Stimulated activated CD4-positive, alpha-beta T cell treated with anti-CD3 and anti-CD28 coated beads, Interleukin-1b, Interleukin-23, amount 100 ng/mL, for 48 hours (primary cell): ENCODE results near the gene CPT1B.
A peak's percentile ranks its signal among the peaks of the same experiment; 100 is the strongest.
"Not testable (repeated sequence)": the region's sequence is repeated elsewhere in the genome, so short reads cannot be mapped to it uniquely, and the experiment has no call there.

Experiments used
- DNase-seq: peaks from one replicate; pipeline ENCODE4 v3.0.0-alpha.2; 2020

Gene CPT1B

GRCh38 chr22:50608996-50609395, 30.8 kb upstream of the CPT1B start:
- no peak for DNase-seq

GRCh38 chr22:50608058-50608840, 30.0 kb upstream of the CPT1B start:
- DNase-seq: not testable (repeated sequence)

DNA sequence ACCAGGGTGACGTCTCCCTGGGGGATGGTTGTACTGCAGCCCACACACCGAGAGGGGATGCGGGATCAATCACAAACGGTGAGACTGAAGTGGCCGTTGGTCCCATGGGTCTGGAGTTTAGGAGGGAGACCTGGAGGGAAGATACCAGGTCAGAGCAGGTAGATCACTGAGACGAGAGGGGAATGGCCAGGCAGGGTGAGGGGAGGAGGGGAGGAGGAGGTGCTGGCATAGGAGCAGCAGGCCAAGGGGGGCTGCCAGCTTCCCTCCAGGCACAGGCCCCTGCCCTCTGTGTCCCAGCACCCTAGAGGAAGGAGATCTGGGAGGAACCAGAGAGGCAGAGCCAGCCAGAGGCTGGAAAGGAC, 29.4 kb upstream of the CPT1B start:
- no peak for DNase-seq

- DNase-seq: no peak
Measured at GRCh38 chr22:50606946-50607658, 28.9 kb upstream of the CPT1B start.

GRCh38 chr22:50606165-50606945, 28.1 kb upstream of the CPT1B start:
- no peak for DNase-seq

- no peak for DNase-seq
Measured at GRCh38 chr22:50605613-50606074, 27.4 kb upstream of the CPT1B start.

DNA sequence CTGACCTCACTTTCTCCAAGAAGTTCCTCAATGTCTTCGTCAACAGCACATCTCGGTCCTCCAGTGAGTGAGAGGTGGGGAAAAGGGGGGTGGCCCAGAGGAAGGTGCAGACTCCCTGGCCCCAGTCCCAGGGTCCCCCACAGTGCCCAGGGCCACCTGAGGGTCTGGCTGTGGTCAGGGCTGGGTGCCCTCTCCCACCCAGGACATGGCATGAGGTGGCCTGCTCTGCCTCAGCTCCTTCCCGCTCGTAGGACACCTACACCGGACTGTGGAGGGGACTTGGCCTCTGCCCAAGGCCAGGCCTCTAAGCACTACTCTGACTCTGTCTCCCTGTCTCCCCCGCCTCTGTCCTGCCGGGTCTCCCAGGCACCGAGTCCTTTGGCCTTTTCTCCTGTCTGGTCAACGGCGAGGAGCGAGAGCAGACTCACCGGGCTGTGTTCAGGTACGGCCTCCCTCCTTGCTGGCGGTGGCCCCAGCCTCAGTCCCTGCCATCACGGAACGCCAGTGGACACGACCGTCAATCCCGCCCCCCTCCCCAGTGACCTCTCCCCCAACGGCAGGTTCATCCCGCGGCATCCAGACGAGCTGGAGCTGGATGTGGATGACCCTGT, 26.9 kb upstream of the CPT1B start:
- no peak for DNase-seq

- no peak for DNase-seq
Measured at GRCh38 chr22:50604256-50605001, 26.2 kb upstream of the CPT1B start.

- no peak for DNase-seq
Measured at GRCh38 chr22:50603511-50604255, 25.5 kb upstream of the CPT1B start.

DNA sequence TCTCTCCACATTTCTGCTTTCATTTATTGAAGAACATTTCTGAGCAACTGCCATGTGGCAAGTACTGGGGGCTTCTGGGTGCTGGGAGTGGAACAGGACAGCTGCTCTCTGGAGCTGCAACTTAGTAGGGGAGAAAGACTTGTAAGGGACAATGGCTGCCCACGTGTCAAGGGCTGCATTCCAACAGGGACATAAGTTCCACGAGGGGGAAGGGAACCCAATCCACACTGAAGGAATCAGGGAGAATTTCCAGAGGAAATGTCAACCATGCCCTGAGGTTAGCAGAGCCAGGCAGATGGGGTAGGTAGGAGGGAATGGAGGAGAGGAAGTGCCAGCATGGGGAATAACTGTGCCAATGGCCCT, 24.1 kb upstream of the CPT1B start:
- no peak for DNase-seq

- no peak for DNase-seq
Measured at GRCh38 chr22:50601669-50602337, 23.6 kb upstream of the CPT1B start.

DNA sequence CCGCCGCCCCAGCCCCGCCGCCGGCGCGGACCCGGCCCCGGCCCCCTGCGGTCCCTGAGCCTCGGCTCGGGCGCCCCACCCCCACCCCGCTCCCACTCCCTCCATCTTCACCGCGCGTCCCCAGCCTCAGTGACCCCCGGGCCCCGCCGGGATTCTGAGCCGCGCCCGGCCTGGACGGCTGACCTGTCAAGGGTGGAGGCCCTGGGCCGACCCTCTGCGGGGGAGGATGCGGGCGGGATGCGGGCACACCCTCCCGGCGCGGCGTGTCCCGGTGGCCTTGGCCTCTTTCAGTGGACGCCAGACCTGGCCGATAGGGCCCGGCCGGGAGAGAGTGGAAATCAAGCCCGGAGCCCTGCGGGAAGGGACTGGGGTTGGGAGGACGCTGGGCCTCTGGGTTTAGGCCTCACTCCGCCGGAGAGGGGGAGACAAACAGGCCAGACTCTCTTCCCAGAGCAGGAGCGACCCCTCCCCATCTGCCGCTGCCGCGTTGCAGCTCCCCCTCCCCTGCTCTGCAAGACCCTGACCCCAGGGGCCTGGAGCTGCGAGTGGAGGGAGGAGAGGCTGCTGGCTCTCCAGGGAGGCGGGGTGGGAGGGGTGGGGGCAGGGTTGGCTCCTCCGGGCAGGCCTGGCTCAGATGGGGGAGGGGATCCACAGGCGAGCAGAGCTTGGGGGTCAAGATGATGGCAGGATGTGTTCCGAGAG, 22.9 kb upstream of the CPT1B start:
- DNase-seq: no peak

DNA sequence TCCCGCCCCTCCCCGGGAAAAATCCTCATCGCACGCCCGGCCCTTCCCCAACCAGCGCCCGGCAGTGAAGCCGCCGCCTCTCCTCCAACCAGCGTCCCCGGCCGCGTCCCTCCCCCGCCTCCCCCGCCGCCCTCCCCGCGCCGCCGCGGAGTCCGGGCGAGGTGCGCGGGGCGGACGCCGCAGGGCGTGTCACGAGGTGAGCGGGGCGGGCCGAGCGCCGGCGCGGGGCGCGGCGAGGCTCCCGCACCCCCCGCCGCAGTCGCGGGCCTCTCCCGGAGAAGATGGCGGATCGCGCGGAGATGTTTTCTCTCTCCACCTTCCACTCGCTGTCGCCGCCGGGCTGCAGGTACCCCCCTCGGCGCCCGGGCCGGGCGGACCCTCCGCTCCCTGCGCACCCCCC, 22.3 kb upstream of the CPT1B start, which contains the start of gene MAPK8IP2:
MAPK8IP2 (plus strand) TSS at position 256 of the 400 bp plus-strand sequence; CDS start at position 282, 26 bp downstream.
- no peak for DNase-seq

DNA sequence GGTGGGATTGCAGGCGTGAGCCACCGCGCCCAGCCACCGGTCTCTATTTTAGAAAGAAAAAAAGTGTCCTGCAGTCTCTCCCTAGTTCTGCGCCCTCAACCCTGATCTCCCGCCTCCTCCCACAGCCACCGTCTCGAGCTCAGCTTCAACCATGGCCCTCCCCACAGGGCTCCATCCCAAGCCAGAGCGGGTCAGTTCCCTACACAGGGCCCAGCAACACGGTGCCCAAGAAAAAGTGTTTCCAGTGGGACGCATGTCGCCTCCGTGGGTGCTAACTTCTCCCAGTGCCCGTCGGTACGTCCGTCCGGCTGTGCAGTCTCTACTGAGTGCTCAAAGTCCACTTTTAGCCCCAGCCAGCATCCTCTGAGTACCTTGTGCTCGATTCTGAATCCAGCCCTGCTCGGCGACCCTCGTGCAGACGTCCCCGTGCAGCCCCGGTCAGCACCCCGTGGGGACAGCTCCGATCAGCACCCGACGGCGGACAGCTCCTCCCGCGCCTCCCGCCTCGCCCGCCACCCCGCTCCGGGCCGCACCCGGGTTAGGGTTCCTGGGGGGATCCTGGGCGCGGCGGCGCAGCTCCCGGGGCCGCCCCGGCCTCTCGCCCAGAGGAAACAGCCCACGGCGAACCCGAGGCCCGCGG, 21.7 kb upstream of the CPT1B start:
- peak; percentile 51 for DNase-seq

- no peak for DNase-seq
Measured at GRCh38 chr22:50597097-50597496, 18.9 kb upstream of the CPT1B start.

DNA sequence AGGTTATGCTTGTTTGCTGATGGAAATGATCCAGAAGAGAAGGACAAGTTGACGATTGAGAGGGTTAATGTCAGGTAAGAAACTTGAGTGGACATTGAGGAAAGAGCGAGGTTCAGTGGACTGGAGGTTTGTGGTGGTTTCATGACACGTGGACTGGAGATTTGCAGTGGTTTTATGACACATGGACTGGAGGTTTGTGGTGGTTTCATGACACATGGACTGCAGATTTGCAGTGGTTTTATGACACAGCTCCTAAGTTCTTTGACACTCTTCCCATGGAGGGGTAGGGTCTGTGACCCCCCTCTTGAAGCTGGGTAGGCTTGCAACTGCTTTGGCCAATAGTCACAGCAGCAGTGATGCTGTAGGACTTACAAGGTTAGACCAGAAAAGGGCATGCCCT, 17.0 kb upstream of the CPT1B start:
- no peak for DNase-seq

- no peak for DNase-seq
Measured at GRCh38 chr22:50587407-50587806, 9.2 kb upstream of the CPT1B start.

DNA sequence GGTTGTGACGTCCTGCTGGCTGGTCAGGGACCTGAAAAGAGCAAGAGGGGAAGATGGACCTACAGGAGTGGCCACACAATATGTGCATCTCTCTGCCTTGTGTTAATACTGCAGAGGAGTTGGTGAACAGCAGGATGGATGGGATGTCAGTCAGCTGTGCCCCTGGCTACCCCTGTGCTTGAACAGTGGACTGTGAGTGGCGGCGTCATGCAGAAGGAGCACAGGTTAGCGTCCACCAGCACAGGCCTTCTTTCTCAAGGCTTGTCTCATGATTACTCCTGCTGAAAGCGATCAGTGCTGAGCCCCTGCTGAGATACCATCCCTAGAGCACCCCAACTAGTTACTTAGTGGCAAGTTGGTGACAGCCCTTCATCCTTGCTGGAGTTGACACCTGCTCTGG, 8.2 kb upstream of the CPT1B start:
- DNase-seq: no peak

DNA sequence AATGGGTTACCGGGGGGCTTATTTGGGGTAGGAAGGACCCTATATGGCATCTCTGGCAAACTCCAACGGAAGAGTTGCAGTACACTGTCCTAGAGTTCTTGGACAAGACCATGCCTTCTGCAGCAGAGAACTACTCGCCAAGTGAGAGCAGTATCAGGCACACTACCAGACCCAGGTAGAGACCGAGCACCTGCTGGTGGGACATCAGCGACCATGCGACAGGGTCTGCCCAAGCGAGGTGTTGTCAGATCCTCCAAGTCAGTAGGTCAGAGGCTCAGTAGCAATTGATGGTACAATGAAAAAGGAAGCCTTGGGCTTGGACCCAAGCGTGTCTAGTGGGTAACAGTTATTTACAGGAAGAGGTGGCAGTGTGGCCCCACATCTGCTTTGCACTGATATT, 7.6 kb upstream of the CPT1B start:
- DNase-seq: no peak

DNA sequence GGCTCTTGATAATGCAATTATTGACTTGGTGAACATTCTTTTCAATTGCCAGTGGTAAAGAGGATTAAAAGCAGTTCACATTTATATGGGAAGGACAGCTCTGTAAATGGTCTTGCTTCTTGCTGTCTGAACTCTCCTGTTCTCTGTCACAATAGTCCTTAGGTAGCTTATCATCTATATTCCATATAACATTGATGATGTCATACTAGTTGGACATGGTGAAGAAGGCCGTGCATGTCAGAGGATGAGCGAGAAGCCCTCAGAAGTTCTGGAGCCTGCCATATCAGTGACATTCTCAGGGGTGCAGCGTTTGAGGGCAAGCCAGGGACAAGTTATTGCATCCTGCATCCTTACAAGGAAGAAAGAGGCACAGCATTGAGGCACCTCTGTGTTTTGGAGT, 7.0 kb upstream of the CPT1B start:
- DNase-seq: no peak
